Fibroblast of lung (primary cell): Measurements from ENCODE around the gene GPR34. TPM values are rescaled to one million over a fixed set of nuclear protein-coding genes. Genes with fewer than 3 reads are reported as not detected.

Source experiments
- DNase-seq, 2 donors: peaks; one replicate each; pipeline versions ENCODE4 v3.0.0 to v3.0.0-alpha.2; 2010; ENCODE audit warnings: low read depth in 2 of 2
- H2AFZ ChIP-seq: 2 replicates; pipeline ENCODE4 v1.5.1; 2012; ENCODE audit warnings: low read length, control low read depth, inconsistent platforms
- H3K27ac ChIP-seq: 2 replicates; pipeline ENCODE4 v1.5.1; 2011; ENCODE audit warnings: low read length, control low read depth; ENCODE audit not compliant: insufficient read depth
- H3K27me3 ChIP-seq: 2 replicates; pipeline ENCODE4 v1.5.1; 2011; ENCODE audit warnings: mild to moderate bottlenecking, low read length; ENCODE audit not compliant: control insufficient read depth, insufficient read depth
- H3K36me3 ChIP-seq: 2 replicates; pipeline ENCODE4 v1.5.1; 2011; ENCODE audit warnings: low read length; ENCODE audit not compliant: control insufficient read depth, insufficient read depth
- H3K4me1 ChIP-seq: 2 replicates; pipeline ENCODE4 v1.5.1; 2011; ENCODE audit warnings: low read length; ENCODE audit not compliant: control insufficient read depth, insufficient read depth; ENCODE audit errors: extremely low read depth
- H3K4me2 ChIP-seq: 2 replicates; pipeline ENCODE4 v1.5.1; 2011; ENCODE audit warnings: low read length, control low read depth; ENCODE audit not compliant: insufficient read depth; ENCODE audit errors: extremely low read depth
- H3K4me3 ChIP-seq, 4 experiments: fragments of 200-600 bp in 1 of 4; sonication (generic) in 1 of 4; replicated peaks in 1 of 4; 2 replicates each; pipeline ENCODE4 v1.5.1; 2011 to 2016; ENCODE audit warnings: low read length in 4 of 4, low read depth in 3 of 4, mild to moderate bottlenecking in 3 of 4, control low read depth in 2 of 4, inconsistent platforms in 1 of 4, mixed read lengths in 1 of 4; ENCODE audit not compliant: insufficient read depth in 1 of 4; ENCODE audit errors: control extremely low read depth in 1 of 4
- H3K79me2 ChIP-seq: 2 replicates; pipeline ENCODE4 v1.5.1; 2012; ENCODE audit warnings: mild to moderate bottlenecking, low read length, inconsistent platforms; ENCODE audit not compliant: control insufficient read depth, insufficient read depth
- H3K9ac ChIP-seq: 2 replicates; pipeline ENCODE4 v1.5.1; 2011; ENCODE audit warnings: mild to moderate bottlenecking, low read length, control low read depth; ENCODE audit not compliant: insufficient read depth
- H3K9me3 ChIP-seq: 2 replicates; pipeline ENCODE4 v1.5.1; 2012; ENCODE audit warnings: low read depth, low read length; ENCODE audit not compliant: control insufficient read depth, insufficient read depth
- H4K20me1 ChIP-seq: 2 replicates; pipeline ENCODE4 v1.5.1; 2011; ENCODE audit warnings: low read length; ENCODE audit not compliant: control insufficient read depth, insufficient read depth; ENCODE audit errors: extremely low read depth
- EZH2 ChIP-seq: IDR thresholded peaks from 2 replicates; pipeline ENCODE4 v1.5.1; 2012; ENCODE audit warnings: low read length, control low read depth, mild to moderate bottlenecking; ENCODE audit errors: missing control alignments
- polyA plus RNA-seq, 2 donors: library from polyadenylated mRNA; depleted of rRNA in 1 of 2; stranded (reverse) in 1 of 2; unstranded in 1 of 2; fragments of >200 nt; gene quantifications; 2 replicates each; pipeline ENCODE4 v1.2.1, GENCODE V29; 2011 to 2012; ENCODE audit warnings: missing spikeins in 1 of 2
- total RNA-seq: library from RNA; depleted of rRNA; stranded (reverse); fragments of >200 nt; gene quantifications from 2 replicates; pipeline ENCODE4 v1.2.1, GENCODE V29; 2014
- TF ChIP-seq, protein P1 (sequence below), 2 donors: IDR thresholded peaks in 1 of 2; conservative IDR thresholded peaks in 1 of 2; 1 replicate in 1 of 2; 2 replicates in 1 of 2; pipeline ENCODE4 v1.5.1; 2011 to 2012; ENCODE audit warnings: low read length in 2 of 2, control low read depth in 1 of 2, inconsistent platforms in 1 of 2, low read depth in 1 of 2, mild to moderate bottlenecking in 1 of 2

GPR34 gene
- total and polyA plus RNA-seq, 2 donors (not counting 1 experiment from before 2014, with no cell fraction given): not detected

DNA sequence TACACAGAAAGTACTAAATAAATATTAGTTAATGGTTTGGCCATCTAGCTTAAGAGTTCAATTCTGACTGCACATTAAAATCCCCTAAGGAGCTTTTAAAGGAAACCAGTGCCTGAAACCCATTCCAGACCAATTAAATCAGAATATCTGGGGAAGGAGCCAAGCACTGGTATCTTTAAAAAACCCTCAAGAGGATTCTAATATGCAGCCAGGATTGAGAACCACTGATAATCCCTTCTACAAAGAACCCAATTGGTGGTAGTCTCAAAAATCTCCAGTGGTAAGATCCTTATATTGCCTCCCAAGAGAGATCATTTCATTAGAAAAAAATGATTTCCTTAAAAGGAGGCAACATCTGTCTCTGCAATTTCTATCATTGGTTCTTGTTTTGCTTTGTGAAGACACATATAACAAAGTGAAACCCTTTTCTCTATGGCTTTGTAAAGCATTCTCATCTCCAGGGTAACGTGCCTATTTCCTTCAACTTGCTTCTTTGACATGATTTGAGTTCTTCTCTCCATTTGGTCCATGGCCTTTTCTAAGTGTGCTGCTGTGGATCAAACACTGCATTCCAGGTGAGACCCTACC, 3.5 kb downstream of the GPR34 start:
- Histone ChIP-seq H3K27ac (no peak overlapping the region), H3K36me3 (no peaks in the 10 kb centered on the region), H3K4me2 (no peak overlapping the region), H3K9ac (no peak overlapping the region), H3K9me3 (no peaks in the 10 kb centered on the region), H3K79me2 (no peaks in the 10 kb centered on the region), H3K27me3 (no peaks in the 10 kb centered on the region), H3K4me1 (no peaks in the 10 kb centered on the region), H3K4me3 (no peak overlapping the region), H4K20me1 (no peaks in the 10 kb centered on the region), H2AFZ (no peak overlapping the region)
- DNase-seq: peak; percentile 22 to 62
- TF ChIP-seq, protein P1, sequence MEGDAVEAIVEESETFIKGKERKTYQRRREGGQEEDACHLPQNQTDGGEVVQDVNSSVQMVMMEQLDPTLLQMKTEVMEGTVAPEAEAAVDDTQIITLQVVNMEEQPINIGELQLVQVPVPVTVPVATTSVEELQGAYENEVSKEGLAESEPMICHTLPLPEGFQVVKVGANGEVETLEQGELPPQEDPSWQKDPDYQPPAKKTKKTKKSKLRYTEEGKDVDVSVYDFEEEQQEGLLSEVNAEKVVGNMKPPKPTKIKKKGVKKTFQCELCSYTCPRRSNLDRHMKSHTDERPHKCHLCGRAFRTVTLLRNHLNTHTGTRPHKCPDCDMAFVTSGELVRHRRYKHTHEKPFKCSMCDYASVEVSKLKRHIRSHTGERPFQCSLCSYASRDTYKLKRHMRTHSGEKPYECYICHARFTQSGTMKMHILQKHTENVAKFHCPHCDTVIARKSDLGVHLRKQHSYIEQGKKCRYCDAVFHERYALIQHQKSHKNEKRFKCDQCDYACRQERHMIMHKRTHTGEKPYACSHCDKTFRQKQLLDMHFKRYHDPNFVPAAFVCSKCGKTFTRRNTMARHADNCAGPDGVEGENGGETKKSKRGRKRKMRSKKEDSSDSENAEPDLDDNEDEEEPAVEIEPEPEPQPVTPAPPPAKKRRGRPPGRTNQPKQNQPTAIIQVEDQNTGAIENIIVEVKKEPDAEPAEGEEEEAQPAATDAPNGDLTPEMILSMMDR (conservative IDR thresholded peaks at IDR 0.05 in 1 of 2, IDR thresholded peaks at IDR 0.05 in 1 of 2; ENCODE audit: low read depth in 1 of 2, low read length in 2 of 2): no peak
- no peak for TF ChIP-seq EZH2

GRCh38 chrX:41693024-41693423, 4.3 kb downstream of the GPR34 start:
- Histone ChIP-seq H2AFZ (no peak overlapping the region), H3K4me3 (no peak overlapping the region), H3K9me3 (no peaks in the 10 kb centered on the region), H3K27ac (no peak overlapping the region), H3K4me2 (no peak overlapping the region), H3K79me2 (no peaks in the 10 kb centered on the region), H3K36me3 (no peaks in the 10 kb centered on the region), H3K27me3 (no peaks in the 10 kb centered on the region), H3K9ac (no peak overlapping the region), H3K4me1 (no peaks in the 10 kb centered on the region), H4K20me1 (no peaks in the 10 kb centered on the region)
- DNase-seq: no peak
- no peak for TF ChIP-seq EZH2
- TF ChIP-seq, protein P1 (conservative IDR thresholded peaks at IDR 0.05 in 1 of 2, IDR thresholded peaks at IDR 0.05 in 1 of 2; ENCODE audit: low read depth in 1 of 2, low read length in 2 of 2): no peak

GRCh38 chrX:41695426-41695825, 6.7 kb downstream of the GPR34 start:
- TF ChIP-seq, protein P1 (conservative IDR thresholded peaks at IDR 0.05 in 1 of 2, IDR thresholded peaks at IDR 0.05 in 1 of 2; ENCODE audit: low read depth in 1 of 2, low read length in 2 of 2): no peak
- no peak overlapping the region for H3K4me2 ChIP-seq
- no peaks in the 10 kb centered on the region for H3K4me1 ChIP-seq
- H3K9ac ChIP-seq: no peak overlapping the region
- no peaks in the 10 kb centered on the region for H3K36me3 ChIP-seq
- no peak overlapping the region for H2AFZ ChIP-seq
- no peak overlapping the region for H3K4me3 ChIP-seq
- H3K27ac ChIP-seq: no peak overlapping the region
- no peaks in the 10 kb centered on the region for H4K20me1 ChIP-seq
- no peaks in the 10 kb centered on the region for H3K79me2 ChIP-seq
- no peaks in the 10 kb centered on the region for H3K9me3 ChIP-seq
- H3K27me3 ChIP-seq: no peaks in the 10 kb centered on the region
- DNase-seq: peak; percentile 46 to 86
